HepG2 (cell line): ENCODE data around the gene GNL1. TPM values are rescaled to one million over a fixed set of nuclear protein-coding genes. Genes with fewer than 3 reads are reported as not detected.

ENCODE experiments used
- IKZF5 ChIP-seq: IDR thresholded peaks from 2 replicates; pipeline ENCODE4 v1.6.1; 2018; ENCODE audit warnings: missing genetic modification reagents, mild to moderate bottlenecking, missing compliant biosample characterization
- JARID2 ChIP-seq: sonication (generic); formaldehyde crosslinking; IDR thresholded peaks from 2 replicates; pipeline ENCODE4 v1.8.1; 2023; ENCODE audit warnings: missing genetic modification reagents, inconsistent platforms; ENCODE audit not compliant: insufficient replicate concordance
- KDM5A ChIP-seq: fragments of 200-600 bp; sonication (generic); IDR thresholded peaks from 2 replicates; pipeline ENCODE4 v1.7.0; 2018; ENCODE audit warnings: antibody characterized with exemption, mild to moderate bottlenecking, low read length, borderline replicate concordance
- MZF1 ChIP-seq: sonication (generic); formaldehyde crosslinking; IDR thresholded peaks from 2 replicates; pipeline ENCODE4 v1.8.1; 2023; ENCODE audit warnings: mild to moderate bottlenecking, missing genetic modification reagents, borderline replicate concordance
- PRMT3 ChIP-seq: sonication (generic); formaldehyde crosslinking; IDR thresholded peaks from 2 replicates; pipeline ENCODE4 v1.8.1; 2022; ENCODE audit warnings: low read depth, mild to moderate bottlenecking, moderate library complexity, missing genetic modification reagents, borderline replicate concordance
- SMARCE1 ChIP-seq: fragments of 450-650 bp; IDR thresholded peaks from 2 replicates; pipeline ENCODE4 v1.6.1; 2017; ENCODE audit warnings: borderline replicate concordance
- ZNF276 ChIP-seq: sonication (generic); formaldehyde crosslinking; IDR thresholded peaks from 2 replicates; pipeline ENCODE4 v1.4.0; 2020; ENCODE audit warnings: mild to moderate bottlenecking, low read depth, missing genetic modification reagents
- ZNF574 ChIP-seq: sonication (generic); formaldehyde crosslinking; IDR thresholded peaks from 2 replicates; pipeline ENCODE4 v1.4.0; 2020; ENCODE audit warnings: missing genetic modification reagents
- ZNF619 ChIP-seq: sonication (generic); formaldehyde crosslinking; IDR thresholded peaks from 2 replicates; pipeline ENCODE4 v1.4.0; 2020; ENCODE audit warnings: mild to moderate bottlenecking, missing genetic modification reagents
- ZNF724P ChIP-seq: sonication (generic); formaldehyde crosslinking; IDR thresholded peaks from 2 replicates; pipeline ENCODE4 v1.8.0; 2022; ENCODE audit warnings: missing genetic modification reagents, borderline replicate concordance
- ZNF800 ChIP-seq: sonication (generic); formaldehyde crosslinking; IDR thresholded peaks from 2 replicates; pipeline ENCODE4 v1.4.0; 2020; ENCODE audit warnings: missing genetic modification reagents
- ZNF816 ChIP-seq: sonication (generic); formaldehyde crosslinking; IDR thresholded peaks from 2 replicates; pipeline ENCODE4 v1.8.0; 2022; ENCODE audit warnings: missing genetic modification reagents, mild to moderate bottlenecking, borderline replicate concordance
- ZZZ3 ChIP-seq: sonication (generic); formaldehyde crosslinking; IDR thresholded peaks from 2 replicates; pipeline ENCODE4 v1.4.0; 2020; ENCODE audit warnings: missing genetic modification reagents, mild to moderate bottlenecking, borderline replicate concordance
- polyA plus RNA-seq, 8 experiments: library from polyadenylated mRNA; depleted of rRNA in 3 of 8; stranded (reverse) in 7 of 8; unstranded in 1 of 8; fragments of >200 nt; fragmentation: Illumina TruSeq in 4 of 8; extraction: Trizol in 4 of 8; gene quantifications; 2 replicates each; pipeline versions ENCODE4 v1.2.1 to v1.2.3, GENCODE V29; 2011 to 2016; ENCODE audit warnings: low read depth in 4 of 8, missing spikeins in 1 of 8, mixed read lengths in 1 of 8; ENCODE audit not compliant: insufficient read depth in 1 of 8
- total RNA-seq, 5 experiments: library from RNA; depleted of rRNA; stranded (reverse); fragments of >200 nt; fragmentation: Illumina TruSeq; extraction: Trizol; gene quantifications; 2 replicates each; pipeline ENCODE4 v1.2.3, GENCODE V29; 2016; ENCODE audit warnings: low read depth in 1 of 5

GNL1 gene
- total and polyA plus RNA-seq, 2 of the 13 experiments (the other 11 are each of a cell fraction or from before 2014, with no cell fraction given) = 35.0 to 55.6 TPM

- TF ChIP-seq IKZF5 (CRISPR knock-in tag) (no peak; the same call in 1 of the 2 replicates), ZNF800 (CRISPR knock-in tag) (peak; percentile 69; the same call in 1 of the 2 replicates), ZNF619 (no peak; the same call in 1 of the 2 replicates), SMARCE1 (no peak), JARID2 (CRISPR knock-in tag) (no peak), KDM5A (peak; percentile 72; the same call in 1 of the 2 replicates), ZNF574 (CRISPR knock-in tag) (no peak; the same call in 1 of the 2 replicates), ZNF724P (peak; percentile 58; the same call in 1 of the 2 replicates), ZNF276 (CRISPR knock-in tag) (no peak), MZF1 (CRISPR knock-in tag) (no peak), ZNF816 (CRISPR knock-in tag) (no peak), PRMT3 (CRISPR knock-in tag) (no peak), ZZZ3 (CRISPR knock-in tag) (no peak)
These were observed at the start of gene GNL1 (continued) for GRCh38 chr6:30556066-30556905.
